Measurements from ENCODE around the gene GLO1.

GLO1 gene

DNA sequence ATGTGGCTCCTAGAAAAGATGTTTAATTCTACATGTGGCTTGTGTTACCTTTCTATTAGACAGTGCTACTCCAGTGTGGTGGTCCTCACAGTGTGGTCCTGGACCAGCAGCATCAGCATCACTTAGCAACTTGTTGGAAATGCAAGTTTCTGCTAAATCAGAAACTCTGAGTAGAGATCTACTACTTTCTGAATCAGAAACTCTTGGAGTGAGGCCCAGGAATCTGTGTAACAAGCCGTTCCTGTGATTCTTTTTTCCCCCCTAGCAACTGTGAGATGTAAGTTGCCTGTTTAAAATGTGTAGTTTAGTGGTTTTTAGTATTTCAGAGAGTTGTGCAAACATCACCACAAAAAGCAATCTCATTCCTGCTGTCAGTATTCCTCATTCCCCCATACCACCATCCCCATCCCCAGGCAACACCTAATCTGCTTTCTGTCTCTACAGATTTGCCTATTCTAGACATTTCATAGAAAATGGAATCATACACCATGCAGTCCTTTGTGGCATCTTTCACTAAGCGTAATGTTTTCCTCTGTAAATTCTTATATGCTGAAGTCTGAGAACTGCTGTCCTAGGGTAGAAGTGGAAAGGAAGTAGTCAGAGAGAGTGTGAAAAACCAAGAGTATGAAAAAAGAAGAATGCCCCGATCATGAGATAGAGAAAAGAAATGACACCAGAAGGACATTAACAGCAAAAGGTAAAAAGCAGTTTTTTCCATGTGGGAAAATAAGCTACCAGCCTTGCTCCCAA lies 44.4 kb downstream of the GLO1 start:
- DNase-seq = no peak

DNA sequence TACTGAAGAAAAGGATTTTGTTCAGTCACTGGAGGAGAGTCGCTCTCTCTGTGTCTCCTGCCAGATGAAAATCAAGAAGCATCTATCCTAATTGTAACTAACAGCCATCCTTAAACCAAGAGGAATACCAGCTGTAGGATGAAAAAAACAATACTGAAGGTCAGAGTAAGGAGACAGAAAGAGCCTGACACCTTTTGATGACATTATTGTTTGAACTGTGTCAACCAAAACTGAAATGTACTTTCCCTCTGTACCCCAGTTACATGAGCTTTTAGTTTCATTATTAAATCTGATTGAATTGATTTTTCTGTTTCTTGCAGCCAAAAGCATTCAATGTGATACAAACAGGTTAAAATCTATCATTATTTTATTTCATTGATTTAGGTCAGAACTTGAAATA lies 46.0 kb downstream of the GLO1 start:
- no peak for DNase-seq

DNA sequence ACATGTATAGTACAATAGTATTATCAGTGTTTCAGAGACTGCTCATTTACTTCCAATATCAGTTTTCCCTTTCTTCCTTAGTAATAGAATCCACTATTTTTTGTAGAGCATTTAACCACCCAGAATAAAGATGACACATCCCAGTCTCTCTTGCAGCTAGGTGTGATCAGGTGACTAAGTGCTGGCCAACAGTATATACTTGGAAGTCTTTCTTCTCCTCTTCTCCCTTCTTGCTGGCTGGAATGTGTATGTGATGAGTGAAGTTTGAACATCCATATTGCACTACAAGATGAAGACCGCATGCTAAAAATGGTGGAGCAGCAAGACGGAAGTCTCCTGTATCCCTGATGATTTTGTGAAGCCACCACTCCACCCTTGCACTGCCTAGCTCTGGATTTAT lies 48.7 kb downstream of the GLO1 start:
- no peak for DNase-seq

DNA sequence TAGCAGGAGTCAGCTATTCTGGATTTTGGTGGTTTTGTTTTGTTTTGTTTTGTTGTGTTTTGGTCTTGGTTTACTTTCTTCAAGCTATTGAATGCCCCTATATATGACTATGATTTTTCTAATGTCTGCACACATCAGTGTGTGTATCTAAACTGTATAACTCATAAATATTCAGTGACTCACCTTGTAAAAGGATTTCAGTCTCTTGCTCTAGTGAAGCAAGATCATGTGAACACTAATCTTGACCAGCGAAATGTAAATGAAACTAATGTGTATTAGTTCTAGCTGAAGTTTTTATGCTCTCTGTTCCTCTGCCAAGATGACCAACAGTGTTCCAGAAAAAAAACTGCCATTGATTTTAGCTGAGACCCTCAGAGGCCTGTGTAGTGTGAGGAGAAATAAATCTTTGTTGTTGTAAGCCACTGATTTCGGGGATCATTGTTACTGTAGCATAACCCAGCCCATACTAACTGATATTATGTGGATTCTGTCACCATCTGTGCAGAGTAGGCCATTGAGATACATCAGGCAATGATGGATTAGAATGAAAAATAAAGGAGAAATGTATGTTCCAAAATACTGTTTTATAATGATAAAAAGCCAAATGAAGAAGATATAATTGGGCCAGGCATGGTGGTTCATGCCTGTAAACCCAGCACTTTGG lies 51.7 kb downstream of the GLO1 start:
- DNase-seq = no peak

DNA sequence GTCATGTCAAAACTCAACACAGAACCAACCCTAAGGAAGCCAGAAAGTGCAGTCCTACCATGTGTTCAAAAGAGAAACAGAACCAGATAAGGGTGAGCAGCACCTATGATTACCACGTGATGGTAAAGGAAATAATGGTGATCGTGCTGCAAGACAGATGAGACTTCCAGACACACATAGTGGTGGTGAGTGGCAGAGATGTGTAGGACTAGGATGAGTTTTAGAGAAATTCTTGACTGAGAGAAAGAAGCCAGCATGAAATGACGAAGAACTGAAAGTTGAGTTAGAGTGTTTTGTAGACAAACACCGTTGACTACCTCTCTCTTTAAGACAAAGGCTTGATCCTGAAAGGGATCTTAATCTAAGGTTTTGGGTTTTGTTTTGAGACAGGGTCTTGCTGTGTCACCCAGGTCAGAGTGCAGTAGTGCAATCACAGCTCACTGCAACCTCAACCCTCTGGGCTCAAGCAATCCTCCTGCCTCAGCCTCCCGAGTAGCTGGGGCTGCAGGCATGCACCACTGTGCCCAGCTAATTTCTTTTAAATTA lies 52.7 kb downstream of the GLO1 start:
- no peak for DNase-seq

DNA sequence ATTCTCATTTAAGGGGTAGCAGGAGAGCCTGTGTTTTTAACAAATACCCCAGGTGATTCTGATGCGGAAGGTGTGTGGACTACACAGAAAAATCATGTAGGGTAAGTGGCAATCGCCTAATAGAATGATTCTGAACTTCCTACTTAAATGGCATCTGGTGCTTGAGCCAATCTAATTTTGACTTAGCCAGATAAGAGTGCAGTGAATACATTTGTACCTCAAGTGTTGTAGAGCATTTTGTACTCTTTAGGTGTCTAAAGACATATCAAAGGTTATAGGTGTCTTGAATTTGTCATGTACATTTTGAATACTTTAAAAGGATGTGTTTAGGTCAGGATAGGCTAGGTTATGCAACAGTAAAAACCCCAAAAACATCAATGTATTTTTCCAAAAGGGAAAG lies 53.2 kb downstream of the GLO1 start:
- no peak for DNase-seq

DNA sequence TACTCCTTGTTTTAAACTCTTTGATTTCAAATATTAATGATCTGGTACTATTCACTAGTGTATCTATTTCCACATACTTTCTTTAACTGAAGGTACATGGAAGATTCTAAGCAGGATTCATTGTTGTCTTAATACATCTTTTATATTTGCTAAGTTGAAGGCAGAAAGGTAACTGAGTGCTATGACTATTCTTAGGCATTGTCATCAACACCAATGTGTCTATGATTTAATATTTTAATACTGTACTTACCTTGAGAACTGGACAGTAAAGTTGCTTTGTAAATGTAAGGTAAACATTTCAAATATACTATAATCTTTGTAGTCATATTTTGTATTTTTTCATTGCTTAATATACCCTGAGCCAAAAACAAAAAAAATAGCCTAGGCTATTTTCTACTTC lies 54.3 kb downstream of the GLO1 start:
- DNase-seq = no peak

DNA sequence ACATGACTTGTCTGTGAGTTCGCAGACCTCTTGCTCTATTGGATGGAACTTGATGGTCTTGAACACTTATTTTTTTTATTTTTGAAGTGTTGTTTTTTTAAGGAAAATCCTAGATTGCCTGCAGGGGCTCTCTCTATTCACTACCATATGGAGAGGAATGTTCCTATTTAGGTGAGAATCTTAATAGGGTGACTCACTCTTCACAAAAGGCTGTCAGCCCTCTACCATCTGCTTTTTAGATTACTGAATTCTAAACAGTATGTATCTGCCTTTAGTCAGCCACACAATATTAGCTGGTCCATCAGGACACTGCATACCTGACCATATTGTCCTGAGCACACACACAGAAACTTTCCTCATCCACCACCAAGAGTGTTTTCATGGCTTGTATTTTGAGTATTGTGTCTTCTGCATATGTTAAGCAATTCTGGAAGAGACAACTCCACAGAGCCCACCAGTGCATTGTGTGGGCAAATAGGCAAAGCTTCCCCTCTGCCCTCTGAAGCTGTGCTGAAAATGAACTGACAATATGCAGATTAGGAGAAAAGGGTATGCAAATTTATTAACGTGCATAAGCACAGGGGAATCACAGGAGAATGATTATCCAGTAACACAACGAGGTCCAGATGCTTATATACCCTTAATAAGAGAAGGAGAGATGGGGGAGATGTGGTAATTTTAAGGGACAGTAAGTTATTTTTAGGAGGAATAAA lies 56.6 kb downstream of the GLO1 start:
- no peak for DNase-seq

DNA sequence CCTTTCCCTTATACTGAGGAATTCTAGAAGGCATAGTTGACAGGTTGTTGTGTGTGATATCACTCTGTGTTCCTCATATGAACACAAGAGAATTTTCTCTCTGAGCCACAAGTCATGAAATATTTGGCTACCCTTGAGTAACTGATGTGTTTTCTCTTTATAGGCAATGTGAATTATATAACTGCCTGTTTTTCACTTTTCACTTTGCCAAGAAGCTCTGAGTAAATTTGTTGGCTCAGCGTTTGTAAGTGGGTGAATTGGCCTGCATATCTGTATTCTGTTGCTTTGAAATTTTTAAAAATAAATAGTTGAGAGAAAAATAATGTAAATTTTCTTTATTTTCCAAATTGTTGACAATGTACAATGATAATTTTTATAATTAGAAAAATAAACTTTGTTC lies 58.0 kb downstream of the GLO1 start:
- no peak for DNase-seq

DNA sequence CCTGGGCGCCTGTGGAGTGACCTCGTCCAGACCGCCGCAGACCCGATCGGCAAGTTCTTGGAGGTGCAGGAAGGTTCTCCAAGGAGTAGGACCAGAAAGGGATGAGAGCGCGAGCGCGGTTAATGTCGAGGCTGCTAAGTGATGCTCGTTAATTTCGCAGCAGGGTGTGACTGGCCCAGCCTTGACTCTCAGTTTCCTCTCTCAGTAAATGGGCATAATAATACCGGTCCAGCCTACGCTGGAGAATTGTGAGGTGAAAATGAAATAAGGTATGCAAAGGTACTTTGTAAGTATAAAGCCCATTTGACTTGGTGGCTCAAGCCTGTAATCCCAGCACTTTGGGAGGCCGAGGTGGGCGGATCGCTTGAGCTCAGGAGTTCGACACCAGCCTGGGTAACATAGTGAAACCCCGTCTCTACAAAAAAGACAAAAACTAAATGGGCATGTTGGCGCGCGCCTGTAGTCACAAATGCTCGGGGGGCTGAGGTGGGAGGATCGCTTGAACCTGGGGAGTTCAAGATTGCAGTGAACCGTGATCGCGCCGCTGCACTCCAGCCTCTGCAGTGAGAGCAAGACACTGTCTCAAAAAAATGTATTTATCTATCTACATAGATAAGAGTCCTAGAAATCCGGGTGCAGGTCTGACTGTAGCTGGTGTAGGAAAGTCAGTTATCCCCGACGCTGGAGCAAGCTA lies 62.6 kb downstream of the GLO1 start:
- DNase-seq = no peak

DNA sequence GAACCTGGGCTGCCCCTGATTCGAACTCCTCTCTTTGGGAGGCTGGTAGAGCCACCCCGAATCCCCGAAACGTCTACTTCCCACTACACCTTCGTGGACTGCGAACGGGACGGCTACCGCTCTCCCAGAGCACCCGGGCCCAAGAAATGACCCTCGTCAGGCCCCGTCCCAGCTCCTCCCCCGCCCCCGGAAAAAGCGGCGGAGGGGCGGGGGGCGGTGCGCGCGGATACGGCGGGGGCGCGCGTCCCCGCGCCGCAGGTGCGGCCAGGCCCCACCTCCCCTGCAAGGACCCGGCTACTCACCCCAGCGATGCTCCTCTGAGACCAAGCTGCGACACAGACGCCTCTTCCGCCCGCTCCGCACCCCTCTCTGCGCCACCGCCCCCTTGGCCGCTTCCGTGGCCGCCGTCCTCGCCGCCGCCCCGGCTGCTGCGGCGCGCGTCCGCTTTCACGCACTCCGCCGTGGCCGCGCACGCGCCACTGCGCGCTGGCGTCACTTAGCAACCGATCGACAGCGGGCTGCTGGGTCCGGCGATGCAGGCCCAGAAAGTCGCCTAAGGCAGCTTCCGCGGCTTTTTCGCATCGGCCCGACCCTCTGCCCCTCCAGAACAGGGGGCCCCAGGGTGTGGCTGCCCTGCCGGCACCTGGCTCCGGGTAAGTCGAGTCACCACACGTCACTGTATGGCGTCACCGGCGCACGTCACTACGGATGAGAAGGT lies 63.3 kb downstream of the GLO1 start, which contains the start of gene BTBD9:
Gene BTBD9 (minus strand): TSS at position 432 of the 718 bp plus-strand sequence.
- DNase-seq = peak; percentile 54

DNA sequence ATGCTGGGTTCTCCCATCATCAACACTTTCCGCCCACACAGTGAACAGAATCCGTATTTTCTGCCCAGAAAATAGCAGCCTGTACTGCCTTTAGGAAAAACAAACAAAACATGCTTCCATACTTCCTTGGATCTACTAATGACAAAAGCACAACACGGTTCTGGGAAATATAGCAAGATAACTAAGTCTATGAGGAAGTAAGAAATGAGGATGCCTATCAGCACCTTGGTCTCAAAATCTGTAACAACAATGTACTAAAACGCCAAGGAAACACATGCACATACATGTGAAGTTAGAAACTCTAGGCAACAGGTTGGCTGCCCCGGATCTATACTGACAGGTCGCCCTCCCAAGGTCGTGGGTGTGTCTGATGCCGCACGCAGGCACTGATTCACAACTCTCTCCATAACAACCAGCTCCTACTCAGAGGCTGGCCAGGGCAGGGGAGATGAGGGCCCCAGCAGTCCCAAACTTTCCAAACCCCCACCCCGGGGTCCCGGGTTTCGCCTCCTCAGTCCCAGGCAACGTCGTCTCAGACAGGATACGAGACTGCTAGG lies 63.9 kb downstream of the GLO1 start:
- DNase-seq = no peak

DNA sequence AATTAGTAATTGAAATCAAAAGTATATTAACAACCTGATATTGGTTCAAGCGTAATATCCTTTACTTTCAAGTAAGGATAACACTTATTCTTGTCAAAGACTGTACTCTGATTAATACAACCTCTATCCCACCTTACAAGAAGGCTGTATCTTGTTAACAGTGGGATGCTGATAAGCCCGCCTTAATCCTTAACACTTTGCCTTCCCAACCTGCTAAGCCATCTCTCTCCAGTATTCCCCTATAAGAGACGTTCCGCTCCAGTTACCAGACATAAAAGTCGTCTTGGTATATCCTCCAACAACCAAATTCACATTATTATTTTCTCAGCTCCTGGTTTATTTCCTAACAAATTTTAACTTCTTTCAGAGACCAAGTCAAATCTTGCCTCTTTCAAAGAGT lies 65.2 kb downstream of the GLO1 start:
- DNase-seq = no peak

DNA sequence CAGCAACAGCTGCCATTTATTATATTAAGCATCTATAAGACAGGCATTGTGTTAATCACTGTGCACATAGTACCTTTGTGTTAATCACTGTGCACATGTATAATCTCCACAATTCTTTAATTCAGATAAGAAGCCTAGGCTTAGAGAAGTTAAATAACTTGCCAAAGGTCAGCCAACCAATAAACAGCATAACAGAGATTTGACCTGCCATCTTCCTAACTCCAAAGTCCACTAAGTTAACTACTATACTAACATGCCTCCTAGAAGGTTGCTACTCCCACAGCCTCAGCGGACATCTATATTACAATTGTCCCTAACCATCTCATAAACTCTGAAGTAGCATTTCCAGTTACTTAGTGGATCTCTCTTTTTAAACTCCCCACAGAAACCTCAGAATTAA lies 66.9 kb downstream of the GLO1 start:
- DNase-seq = no peak

DNA sequence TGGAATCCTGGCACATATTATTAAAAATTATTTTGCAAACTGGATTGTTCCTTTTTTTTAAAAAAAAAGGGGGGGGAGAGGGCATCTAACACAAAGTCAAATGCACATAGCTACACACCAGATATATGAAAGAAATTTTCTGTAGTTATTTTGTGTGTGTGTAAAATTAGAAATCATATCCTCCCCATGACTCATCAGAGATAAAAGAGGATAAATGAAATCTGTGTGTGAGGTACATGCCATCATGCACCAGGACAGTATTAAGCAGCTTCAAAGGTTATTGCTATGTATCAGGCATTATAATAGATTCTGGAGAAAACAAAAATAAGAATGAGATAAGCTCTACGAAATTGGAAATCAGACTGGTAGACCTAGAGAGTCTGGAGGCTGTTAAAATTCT lies 68.4 kb downstream of the GLO1 start:
- no peak for DNase-seq

DNA sequence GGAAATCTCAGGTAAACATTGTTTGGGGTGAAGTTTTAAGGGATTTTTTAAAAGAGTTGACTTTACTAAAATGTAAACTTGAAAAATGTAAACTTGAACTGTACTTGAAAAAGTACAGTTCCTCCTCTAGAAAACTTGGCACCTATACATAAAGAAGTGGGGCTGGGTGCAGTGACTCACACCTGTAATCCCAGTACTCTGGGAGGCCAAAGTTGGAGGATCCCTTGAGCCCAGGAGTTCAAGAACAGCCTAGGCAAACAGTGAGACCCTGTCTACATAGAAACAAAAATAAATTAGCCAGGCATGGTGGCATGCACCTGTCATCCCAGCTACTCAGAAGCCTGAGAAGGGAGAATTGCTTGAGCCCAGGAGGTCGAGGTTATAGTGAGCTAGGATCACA lies 70.5 kb downstream of the GLO1 start:
- no peak for DNase-seq

DNA sequence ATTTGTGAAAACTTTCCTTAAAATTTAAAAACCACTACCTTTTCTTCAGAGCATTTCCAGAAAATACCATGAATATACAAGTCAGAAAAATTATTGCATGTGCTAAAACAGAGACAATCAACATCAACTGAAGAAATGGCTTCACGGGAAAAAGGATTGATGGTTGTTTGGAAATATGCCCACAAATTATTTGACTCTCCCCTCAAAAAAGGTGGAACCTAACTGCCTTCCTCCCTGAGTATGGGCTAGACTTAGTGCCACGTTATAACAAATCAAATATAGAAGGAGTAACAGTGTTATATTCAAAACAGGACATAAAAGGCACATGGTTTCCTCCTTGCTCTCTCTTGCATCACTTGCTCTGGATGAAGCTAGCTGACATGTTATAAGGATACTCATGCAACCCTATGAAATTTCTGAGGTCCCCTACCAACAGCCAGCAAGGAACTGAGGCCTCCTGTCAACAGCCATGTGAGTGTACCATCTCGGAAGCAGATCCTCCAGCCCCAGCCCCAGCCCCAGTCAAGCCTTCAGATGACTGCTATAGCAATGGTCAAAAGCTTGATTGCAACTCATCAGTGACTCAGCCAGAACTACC lies 71.7 kb downstream of the GLO1 start:
- DNase-seq = no peak

All from GF-D8 (cell line).